ENCODE data around the gene CFAP126.

CFAP126 gene

DNA sequence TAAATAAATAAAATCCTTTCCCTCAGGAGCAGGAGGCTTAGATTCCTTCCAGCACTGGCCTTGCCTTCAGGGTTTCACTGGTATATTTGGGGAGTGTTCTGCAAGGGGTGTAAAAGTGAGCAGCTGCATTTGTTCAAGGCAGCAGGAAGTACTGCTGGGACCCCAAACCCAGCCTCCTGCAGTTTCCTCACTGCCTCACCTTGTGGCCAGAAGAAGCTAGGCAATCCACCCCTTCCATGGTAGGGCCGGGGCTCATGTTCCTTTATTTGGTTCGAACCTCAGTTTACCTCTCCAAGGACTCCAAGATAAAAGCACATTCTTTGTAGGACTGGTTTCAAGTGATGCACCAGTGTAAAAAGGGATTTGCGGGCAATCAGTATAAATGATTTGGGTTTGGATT lies 21.0 kb upstream of the CFAP126 start:
- no peaks in the 10 kb centered on the region; the same call in 1 of the 2 replicates for H3K4me1 ChIP-seq (ENCODE audit: control insufficient read depth, insufficient read depth, low read length)
- no peaks in the 10 kb centered on the region for H3K9me3 ChIP-seq (ENCODE audit: control insufficient read depth, insufficient read depth, low read depth, low read length)
- TF ChIP-seq EGR2 (tag by site-specific recombination; IDR thresholded peaks at IDR 0.05; ENCODE audit: low read depth): no peak
- no peak for TF ChIP-seq ZNF76 (tag by site-specific recombination; IDR thresholded peaks at IDR 0.05; ENCODE audit: borderline replicate concordance, low read depth)
- TF ChIP-seq ZNF404 (tag by site-specific recombination; IDR thresholded peaks at IDR 0.05): no peak
- TF ChIP-seq, protein P1, sequence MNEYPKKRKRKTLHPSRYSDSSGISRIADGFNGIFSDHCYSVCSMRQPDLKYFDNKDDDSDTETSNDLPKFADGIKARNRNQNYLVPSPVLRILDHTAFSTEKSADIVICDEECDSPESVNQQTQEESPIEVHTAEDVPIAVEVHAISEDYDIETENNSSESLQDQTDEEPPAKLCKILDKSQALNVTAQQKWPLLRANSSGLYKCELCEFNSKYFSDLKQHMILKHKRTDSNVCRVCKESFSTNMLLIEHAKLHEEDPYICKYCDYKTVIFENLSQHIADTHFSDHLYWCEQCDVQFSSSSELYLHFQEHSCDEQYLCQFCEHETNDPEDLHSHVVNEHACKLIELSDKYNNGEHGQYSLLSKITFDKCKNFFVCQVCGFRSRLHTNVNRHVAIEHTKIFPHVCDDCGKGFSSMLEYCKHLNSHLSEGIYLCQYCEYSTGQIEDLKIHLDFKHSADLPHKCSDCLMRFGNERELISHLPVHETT (tag by site-specific recombination; IDR thresholded peaks at IDR 0.05): no peak
- TF ChIP-seq, protein P2, sequence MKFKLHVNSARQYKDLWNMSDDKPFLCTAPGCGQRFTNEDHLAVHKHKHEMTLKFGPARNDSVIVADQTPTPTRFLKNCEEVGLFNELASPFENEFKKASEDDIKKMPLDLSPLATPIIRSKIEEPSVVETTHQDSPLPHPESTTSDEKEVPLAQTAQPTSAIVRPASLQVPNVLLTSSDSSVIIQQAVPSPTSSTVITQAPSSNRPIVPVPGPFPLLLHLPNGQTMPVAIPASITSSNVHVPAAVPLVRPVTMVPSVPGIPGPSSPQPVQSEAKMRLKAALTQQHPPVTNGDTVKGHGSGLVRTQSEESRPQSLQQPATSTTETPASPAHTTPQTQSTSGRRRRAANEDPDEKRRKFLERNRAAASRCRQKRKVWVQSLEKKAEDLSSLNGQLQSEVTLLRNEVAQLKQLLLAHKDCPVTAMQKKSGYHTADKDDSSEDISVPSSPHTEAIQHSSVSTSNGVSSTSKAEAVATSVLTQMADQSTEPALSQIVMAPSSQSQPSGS (tag by site-specific recombination; IDR thresholded peaks at IDR 0.05; ENCODE audit: low read depth): no peak
- no peak for TF ChIP-seq ZEB2 (tag by site-specific recombination; IDR thresholded peaks at IDR 0.05)
- TF ChIP-seq ZNF561 (tag by site-specific recombination; IDR thresholded peaks at IDR 0.05; ENCODE audit: borderline replicate concordance): no peak
- TF ChIP-seq, protein P3, sequence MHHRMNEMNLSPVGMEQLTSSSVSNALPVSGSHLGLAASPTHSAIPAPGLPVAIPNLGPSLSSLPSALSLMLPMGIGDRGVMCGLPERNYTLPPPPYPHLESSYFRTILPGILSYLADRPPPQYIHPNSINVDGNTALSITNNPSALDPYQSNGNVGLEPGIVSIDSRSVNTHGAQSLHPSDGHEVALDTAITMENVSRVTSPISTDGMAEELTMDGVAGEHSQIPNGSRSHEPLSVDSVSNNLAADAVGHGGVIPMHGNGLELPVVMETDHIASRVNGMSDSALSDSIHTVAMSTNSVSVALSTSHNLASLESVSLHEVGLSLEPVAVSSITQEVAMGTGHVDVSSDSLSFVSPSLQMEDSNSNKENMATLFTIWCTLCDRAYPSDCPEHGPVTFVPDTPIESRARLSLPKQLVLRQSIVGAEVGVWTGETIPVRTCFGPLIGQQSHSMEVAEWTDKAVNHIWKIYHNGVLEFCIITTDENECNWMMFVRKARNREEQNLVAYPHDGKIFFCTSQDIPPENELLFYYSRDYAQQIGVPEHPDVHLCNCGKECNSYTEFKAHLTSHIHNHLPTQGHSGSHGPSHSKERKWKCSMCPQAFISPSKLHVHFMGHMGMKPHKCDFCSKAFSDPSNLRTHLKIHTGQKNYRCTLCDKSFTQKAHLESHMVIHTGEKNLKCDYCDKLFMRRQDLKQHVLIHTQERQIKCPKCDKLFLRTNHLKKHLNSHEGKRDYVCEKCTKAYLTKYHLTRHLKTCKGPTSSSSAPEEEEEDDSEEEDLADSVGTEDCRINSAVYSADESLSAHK (tag by site-specific recombination; IDR thresholded peaks at IDR 0.05): no peak
- no peak for TF ChIP-seq ZNF530 (tag by site-specific recombination; IDR thresholded peaks at IDR 0.05; ENCODE audit: low read depth)
- TF ChIP-seq, protein P4, sequence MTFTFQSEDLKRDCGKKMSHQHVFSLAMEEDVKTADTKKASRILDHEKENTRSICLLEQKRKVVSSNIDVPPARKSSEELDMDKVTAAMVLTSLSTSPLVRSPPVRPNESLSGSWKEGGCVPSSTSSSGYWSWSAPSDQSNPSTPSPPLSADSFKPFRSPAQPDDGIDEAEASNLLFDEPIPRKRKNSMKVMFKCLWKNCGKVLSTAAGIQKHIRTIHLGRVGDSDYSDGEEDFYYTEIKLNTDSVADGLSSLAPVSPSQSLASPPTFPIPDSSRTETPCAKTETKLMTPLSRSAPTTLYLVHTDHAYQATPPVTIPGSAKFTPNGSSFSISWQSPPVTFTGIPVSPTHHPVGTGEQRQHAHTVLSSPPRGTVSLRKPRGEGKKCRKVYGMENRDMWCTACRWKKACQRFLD (tag by site-specific recombination; IDR thresholded peaks at IDR 0.05): no peak
- TF ChIP-seq, protein P5, sequence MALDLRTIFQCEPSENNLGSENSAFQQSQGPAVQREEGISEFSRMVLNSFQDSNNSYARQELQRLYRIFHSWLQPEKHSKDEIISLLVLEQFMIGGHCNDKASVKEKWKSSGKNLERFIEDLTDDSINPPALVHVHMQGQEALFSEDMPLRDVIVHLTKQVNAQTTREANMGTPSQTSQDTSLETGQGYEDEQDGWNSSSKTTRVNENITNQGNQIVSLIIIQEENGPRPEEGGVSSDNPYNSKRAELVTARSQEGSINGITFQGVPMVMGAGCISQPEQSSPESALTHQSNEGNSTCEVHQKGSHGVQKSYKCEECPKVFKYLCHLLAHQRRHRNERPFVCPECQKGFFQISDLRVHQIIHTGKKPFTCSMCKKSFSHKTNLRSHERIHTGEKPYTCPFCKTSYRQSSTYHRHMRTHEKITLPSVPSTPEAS (tag by site-specific recombination; IDR thresholded peaks at IDR 0.05): no peak
- no peak for TF ChIP-seq ZFP37 (tag by site-specific recombination; IDR thresholded peaks at IDR 0.05)
- TF ChIP-seq ZNF221 (tag by site-specific recombination; IDR thresholded peaks at IDR 0.05; ENCODE audit: borderline replicate concordance): no peak
- no peak for TF ChIP-seq ZNF146 (tag by site-specific recombination; IDR thresholded peaks at IDR 0.05)
- no peak for TF ChIP-seq ZNF660 (tag by site-specific recombination; IDR thresholded peaks at IDR 0.05)
- no peak for TF ChIP-seq ZNF112 (tag by site-specific recombination; IDR thresholded peaks at IDR 0.05)
- TF ChIP-seq ZNF654 (tag by site-specific recombination; IDR thresholded peaks at IDR 0.05; ENCODE audit: low read depth): no peak
- no peak for TF ChIP-seq HOXD13 (CRISPR knock-in tag; IDR thresholded peaks at IDR 0.05; ENCODE audit: borderline replicate concordance)
- CTCF ChIA-PET: interaction anchor here (0.6 to 2.2 kb wide), 2 partner anchors 51 to 163 kb away, joined by 5 to 10 read pairs; partner anchors contain the start of gene TOMM40L
- no peak overlapping the region for H3K27ac ChIP-seq (ENCODE audit: extremely low read depth, low read depth, low read length)
- no peak overlapping the region for H3K4me3 ChIP-seq (ENCODE audit: low read depth, low read length)
- POLR2A ChIA-PET: interaction anchor here (1.5 kb wide), 1 partner anchor 163 kb away, joined by 22 read pairs; the partner anchor contains the start of gene TOMM40L
- H3K36me3 ChIP-seq (ENCODE audit: control insufficient read depth in 2 of 2, insufficient read depth in 1 of 2, low read length in 2 of 2): no peaks in the 10 kb centered on the region; a peak in 1 of 3 replicates
